ENCODE data around the gene GCHFR. TPM values are rescaled to one million over a fixed set of nuclear protein-coding genes. Genes with fewer than 3 reads are reported as not detected.
A peak's percentile ranks its signal among the peaks of the same experiment; 100 is the strongest.

The GCHFR gene
- total RNA-seq, 1 experiment from 2014 or later = 1.5 TPM

DNA sequence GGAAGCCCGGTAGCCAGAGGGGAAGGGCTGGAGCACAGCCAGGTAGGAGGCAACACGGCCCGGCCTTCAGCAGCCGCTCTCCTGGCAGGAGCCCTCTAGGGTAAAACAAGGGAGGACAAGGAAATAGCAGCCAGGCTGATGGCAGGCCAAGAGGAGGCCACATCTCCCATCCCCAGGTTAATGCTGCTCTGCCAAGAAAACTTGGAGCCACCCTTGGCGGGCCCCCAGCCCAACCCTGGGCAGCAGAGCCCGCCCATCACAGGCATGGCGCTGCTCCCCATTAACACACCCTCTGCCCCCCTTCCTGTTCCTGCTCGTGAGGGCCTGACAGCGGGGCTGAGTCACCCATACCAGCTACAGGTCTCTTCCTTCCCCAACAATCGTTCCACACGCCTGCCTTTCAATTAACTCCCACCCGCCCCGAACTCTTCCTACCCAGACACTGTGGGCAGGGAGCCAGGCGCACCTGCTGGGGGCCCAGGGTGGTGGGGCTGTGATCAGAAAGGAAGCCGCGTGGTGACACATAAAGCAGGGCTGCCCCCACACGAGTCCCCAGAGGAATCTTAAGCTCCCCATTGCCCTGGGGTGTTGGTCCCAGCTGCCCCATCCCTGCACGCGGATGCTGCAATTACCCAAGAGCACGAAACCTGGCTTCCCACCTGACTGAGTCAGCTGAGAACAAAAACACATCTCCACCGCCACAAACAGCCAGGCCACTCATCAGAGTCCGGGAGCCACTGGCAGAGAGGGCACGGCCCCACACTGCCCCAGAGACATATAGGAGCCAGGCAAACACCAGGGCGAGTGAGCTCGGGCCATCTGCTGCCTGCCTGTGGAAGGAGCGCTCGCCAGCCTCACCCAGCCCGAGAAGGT is 5.6 kb downstream of the GCHFR start, which contains the start of gene C15orf62:
Gene C15orf62 (plus strand): TSS at position 707 of the 873 bp plus-strand sequence. CDS start 516 bp downstream, outside the sequence.
- CTCF ChIA-PET = interaction anchor here (1.2 kb wide), 1 partner anchor 122 kb away, joined by 3 read pairs; no protein-coding TSS in a partner anchor
- TF ChIP-seq SIN3A (IDR thresholded peaks at IDR 0.05; ENCODE audit: low read depth) = 0 out of 2 replicates have a peak, but pooled peaks have one; percentile 15
- TF ChIP-seq FOSL1 (IDR thresholded peaks at IDR 0.05; ENCODE audit: low read depth) = peak; percentile 34; the same call in 1 of the 2 replicates
- TF ChIP-seq SP1 (IDR thresholded peaks at IDR 0.05; ENCODE audit: low read depth) = 0 out of 2 replicates have a peak, but pooled peaks have one; percentile 6
- no peak for TF ChIP-seq RAD21 (IDR thresholded peaks at IDR 0.05; ENCODE audit: low read depth)
- Histone ChIP-seq H3K36me3 (ENCODE audit: control insufficient read depth in 1 of 2, insufficient read depth in 2 of 2, low read length in 2 of 2) (peaks cover 0 to 1% of the 10 kb centered on the region in 2 experiments; a peak in 2 of 4 replicates), H3K9me2 (ENCODE audit: insufficient read depth) (no peaks in the 10 kb centered on the region), H3K9ac (ENCODE audit: low read length) (peak within 1 kb of the TSS; percentile 35), H3K4me2 (ENCODE audit: low read length) (peak within 1 kb of the TSS; percentile 52), H3K9me3 (ENCODE audit: control insufficient read depth in 1 of 2, insufficient read depth in 1 of 2, low read depth in 1 of 2, low read length in 2 of 2) (no peaks in the 10 kb centered on the region), H3K4me3 (replicated peaks in 1 of 2; ENCODE audit: low read depth in 1 of 2, low read length in 2 of 2) (no peak within 1 kb of the TSS), H3K27me3 (ENCODE audit: insufficient read depth, low read length) (no peaks in the 10 kb centered on the region), H4K20me1 (ENCODE audit: insufficient read depth) (no peaks in the 10 kb centered on the region), H3K27ac (ENCODE audit: low read depth, low read length) (peak within 1 kb of the TSS; percentile 49), H3K79me2 (ENCODE audit: insufficient read depth, low read length) (no peaks in the 10 kb centered on the region), H3K4me1 (ENCODE audit: control insufficient read depth in 1 of 2, insufficient read depth in 2 of 2, low read length in 2 of 2) (peaks cover 17 to 55% of the 10 kb centered on the region in 2 experiments; a peak in 3 of 4 replicates), H2AFZ (ENCODE audit: low read depth, low read length, poor library complexity, severe bottlenecking) (no peak within 1 kb of the TSS)
- RAD21 ChIA-PET (ENCODE audit: low non-redundant PET in 1 of 2, low total read pairs in 2 of 2, uncharacterized antibody in 2 of 2, unreplicated experiment in 2 of 2) = no interaction called here
- intact Hi-C loops (cut with micrococcal nuclease) = no loop called here
- DNase-seq (ENCODE audit: low read depth, low spot score) (no peak), ATAC-seq (peak; percentile 46)
- POLR2A ChIA-PET = interaction anchor here (1.6 kb wide), 1 partner anchor 75 kb away, joined by 4 read pairs; the partner anchor contains the start of gene RAD51
- no TSS peak for BruUV-seq (replicated peaks)

DNA sequence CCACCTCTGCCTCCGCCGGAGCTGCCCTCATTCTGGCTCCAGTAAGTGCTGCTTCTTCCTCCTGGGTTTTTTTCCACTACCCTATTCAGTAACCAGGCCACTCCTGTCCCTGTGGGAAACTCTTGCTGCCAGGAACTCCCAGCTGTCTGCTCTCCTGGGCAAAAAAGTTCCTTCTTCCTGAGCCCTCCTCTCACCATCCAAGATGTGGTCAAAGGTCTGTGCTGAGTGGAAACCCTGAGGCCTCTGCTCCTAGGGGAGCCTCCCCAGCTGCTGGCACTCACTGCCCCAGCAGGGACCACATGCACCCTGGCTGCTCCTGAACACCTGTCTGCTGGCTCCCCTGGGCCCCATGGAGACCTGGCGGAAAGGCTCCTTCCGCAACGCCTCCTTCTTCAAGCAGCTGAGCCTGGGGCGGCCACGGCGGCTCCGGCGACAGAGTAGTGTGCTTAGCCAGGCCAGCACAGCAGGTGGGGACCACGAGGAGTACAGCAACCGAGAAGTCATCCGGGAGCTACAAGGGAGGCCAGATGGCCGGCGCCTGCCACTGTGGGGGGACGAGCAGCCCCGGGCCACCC is 6.4 kb downstream of the GCHFR start:
- peak overlapping the region; percentile 52 for H3K4me2 ChIP-seq (ENCODE audit: low read length)
- TF ChIP-seq EZH2 (IDR thresholded peaks at IDR 0.05) (no peak), CEBPB (IDR thresholded peaks at IDR 0.05; ENCODE audit: low read depth) (no peak), ZNF274 (IDR thresholded peaks at IDR 0.05; ENCODE audit: low read depth, low read length) (no peak), SIN3A (IDR thresholded peaks at IDR 0.05; ENCODE audit: low read depth) (no peak), RAD21 (IDR thresholded peaks at IDR 0.05; ENCODE audit: low read depth) (no peak), SP1 (IDR thresholded peaks at IDR 0.05; ENCODE audit: low read depth) (no peak), ELF1 (IDR thresholded peaks at IDR 0.05; ENCODE audit: borderline replicate concordance, low read depth) (no peak)
- TF ChIP-seq, protein P1, sequence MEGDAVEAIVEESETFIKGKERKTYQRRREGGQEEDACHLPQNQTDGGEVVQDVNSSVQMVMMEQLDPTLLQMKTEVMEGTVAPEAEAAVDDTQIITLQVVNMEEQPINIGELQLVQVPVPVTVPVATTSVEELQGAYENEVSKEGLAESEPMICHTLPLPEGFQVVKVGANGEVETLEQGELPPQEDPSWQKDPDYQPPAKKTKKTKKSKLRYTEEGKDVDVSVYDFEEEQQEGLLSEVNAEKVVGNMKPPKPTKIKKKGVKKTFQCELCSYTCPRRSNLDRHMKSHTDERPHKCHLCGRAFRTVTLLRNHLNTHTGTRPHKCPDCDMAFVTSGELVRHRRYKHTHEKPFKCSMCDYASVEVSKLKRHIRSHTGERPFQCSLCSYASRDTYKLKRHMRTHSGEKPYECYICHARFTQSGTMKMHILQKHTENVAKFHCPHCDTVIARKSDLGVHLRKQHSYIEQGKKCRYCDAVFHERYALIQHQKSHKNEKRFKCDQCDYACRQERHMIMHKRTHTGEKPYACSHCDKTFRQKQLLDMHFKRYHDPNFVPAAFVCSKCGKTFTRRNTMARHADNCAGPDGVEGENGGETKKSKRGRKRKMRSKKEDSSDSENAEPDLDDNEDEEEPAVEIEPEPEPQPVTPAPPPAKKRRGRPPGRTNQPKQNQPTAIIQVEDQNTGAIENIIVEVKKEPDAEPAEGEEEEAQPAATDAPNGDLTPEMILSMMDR (IDR thresholded peaks at IDR 0.05 in 2 of 3, conservative IDR thresholded peaks at IDR 0.05 in 1 of 3; ENCODE audit: borderline replicate concordance in 1 of 3, insufficient read depth in 1 of 3, low read depth in 2 of 3, low read length in 2 of 3) = no peak
- TF ChIP-seq, protein P2, sequence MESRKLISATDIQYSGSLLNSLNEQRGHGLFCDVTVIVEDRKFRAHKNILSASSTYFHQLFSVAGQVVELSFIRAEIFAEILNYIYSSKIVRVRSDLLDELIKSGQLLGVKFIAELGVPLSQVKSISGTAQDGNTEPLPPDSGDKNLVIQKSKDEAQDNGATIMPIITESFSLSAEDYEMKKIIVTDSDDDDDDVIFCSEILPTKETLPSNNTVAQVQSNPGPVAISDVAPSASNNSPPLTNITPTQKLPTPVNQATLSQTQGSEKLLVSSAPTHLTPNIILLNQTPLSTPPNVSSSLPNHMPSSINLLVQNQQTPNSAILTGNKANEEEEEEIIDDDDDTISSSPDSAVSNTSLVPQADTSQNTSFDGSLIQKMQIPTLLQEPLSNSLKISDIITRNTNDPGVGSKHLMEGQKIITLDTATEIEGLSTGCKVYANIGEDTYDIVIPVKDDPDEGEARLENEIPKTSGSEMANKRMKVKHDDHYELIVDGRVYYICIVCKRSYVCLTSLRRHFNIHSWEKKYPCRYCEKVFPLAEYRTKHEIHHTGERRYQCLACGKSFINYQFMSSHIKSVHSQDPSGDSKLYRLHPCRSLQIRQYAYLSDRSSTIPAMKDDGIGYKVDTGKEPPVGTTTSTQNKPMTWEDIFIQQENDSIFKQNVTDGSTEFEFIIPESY (IDR thresholded peaks at IDR 0.05; ENCODE audit: extremely low read depth, insufficient replicate concordance, low read length) = no peak
- TF ChIP-seq, protein P3, sequence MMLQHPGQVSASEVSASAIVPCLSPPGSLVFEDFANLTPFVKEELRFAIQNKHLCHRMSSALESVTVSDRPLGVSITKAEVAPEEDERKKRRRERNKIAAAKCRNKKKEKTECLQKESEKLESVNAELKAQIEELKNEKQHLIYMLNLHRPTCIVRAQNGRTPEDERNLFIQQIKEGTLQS (IDR thresholded peaks at IDR 0.05) = no peak
- TF ChIP-seq, protein P4, sequence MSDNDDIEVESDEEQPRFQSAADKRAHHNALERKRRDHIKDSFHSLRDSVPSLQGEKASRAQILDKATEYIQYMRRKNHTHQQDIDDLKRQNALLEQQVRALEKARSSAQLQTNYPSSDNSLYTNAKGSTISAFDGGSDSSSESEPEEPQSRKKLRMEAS (IDR thresholded peaks at IDR 0.05) = no peak

More for the DNA sequence above, 6.4 kb downstream of the GCHFR start:
- Histone ChIP-seq H3K9me2 (ENCODE audit: insufficient read depth) (no peaks in the 10 kb centered on the region), H3K79me2 (ENCODE audit: insufficient read depth, low read length) (no peaks in the 10 kb centered on the region), H3K27me3 (ENCODE audit: insufficient read depth, low read length) (no peaks in the 10 kb centered on the region), H3K9ac (ENCODE audit: low read length) (peak overlapping the region; percentile 35), H2AFZ (ENCODE audit: low read depth, low read length, poor library complexity, severe bottlenecking) (no peak overlapping the region), H4K20me1 (ENCODE audit: insufficient read depth) (no peaks in the 10 kb centered on the region), H3K4me1 (ENCODE audit: control insufficient read depth in 1 of 2, insufficient read depth in 2 of 2, low read length in 2 of 2) (peaks cover 10 to 48% of the 10 kb centered on the region in 2 experiments; a peak in 3 of 4 replicates), H3K36me3 (ENCODE audit: control insufficient read depth in 1 of 2, insufficient read depth in 2 of 2, low read length in 2 of 2) (peaks cover 0 to 9% of the 10 kb centered on the region in 2 experiments; a peak in 2 of 4 replicates), H3K27ac (ENCODE audit: low read depth, low read length) (peak overlapping the region; percentile 49), H3K9me3 (ENCODE audit: control insufficient read depth in 1 of 2, insufficient read depth in 1 of 2, low read depth in 1 of 2, low read length in 2 of 2) (no peaks in the 10 kb centered on the region), H3K4me3 (replicated peaks in 1 of 2; ENCODE audit: low read depth in 1 of 2, low read length in 2 of 2) (no peak overlapping the region)
- ChIA-PET POLR2A (interaction anchor here (1.6 kb wide), 1 partner anchor 76 kb away, joined by 4 read pairs; the partner anchor contains the start of gene RAD51), RAD21 (ENCODE audit: low non-redundant PET in 1 of 2, low total read pairs in 2 of 2, uncharacterized antibody in 2 of 2, unreplicated experiment in 2 of 2) (no interaction called here), CTCF (interaction anchor here (1.2 kb wide), 1 partner anchor 122 kb away, joined by 3 read pairs; no protein-coding TSS in a partner anchor)
- BruUV-seq (replicated peaks) = no TSS peak
- no peak for ATAC-seq
- intact Hi-C loops (cut with micrococcal nuclease) = no loop called here
- no peak for DNase-seq (ENCODE audit: low read depth, low spot score)

Measured in HCT116 (cell line).